ENCODE measurements around the gene AAK1.

GRCh38 chr2:69469784-69470183 lies 173.8 kb downstream of the AAK1 start:
- TF ChIP-seq CTCF (optimal IDR thresholded peaks at IDR 0.05 in 1 of 3, IDR thresholded peaks at IDR 0.05 in 1 of 3, conservative IDR thresholded peaks at IDR 0.05 in 1 of 3; ENCODE audit: extremely low read depth in 1 of 3, insufficient read depth in 2 of 3, low read length in 3 of 3) = no peak
- TF ChIP-seq EZH2 (IDR thresholded peaks at IDR 0.05; ENCODE audit: low read length) = no peak

Data from keratinocyte (primary cell).